Renal cortex interstitium (tissue), 11 donors: ENCODE measurements around the gene SORL1. TPM values are rescaled to one million over a fixed set of nuclear protein-coding genes. Genes with fewer than 3 reads are reported as not detected.
A peak's percentile ranks its signal among the peaks of the same experiment; 100 is the strongest.
"Not testable (repeated sequence)": the region's sequence is repeated elsewhere in the genome, so short reads cannot be mapped to it uniquely, and the experiment has no call there.

Source experiments
- DNase-seq, 11 donors: peaks; one replicate each; pipeline ENCODE4 v3.0.0-alpha.2; 2013; ENCODE audit warnings: low read depth in 9 of 11, low spot score in 4 of 11; ENCODE audit errors: extremely low read depth in 1 of 11
- polyA plus RNA-seq, 3 donors: library from polyadenylated mRNA; unstranded; fragments of 120-200 nt; gene quantifications; one replicate each; pipeline ENCODE4 v1.2.1, GENCODE V29; 2013; ENCODE audit not compliant: insufficient read length in 3 of 3

Gene SORL1
- polyA plus RNA-seq, 3 donors = 32.2 to 40.0 (median 34.1) TPM

GRCh38 chr11:121486054-121486453 is 33.9 kb downstream of the SORL1 start:
- DNase-seq = no peak

- no peak for DNase-seq
Measured at GRCh38 chr11:121487191-121487590, 35.1 kb downstream of the SORL1 start.

DNA sequence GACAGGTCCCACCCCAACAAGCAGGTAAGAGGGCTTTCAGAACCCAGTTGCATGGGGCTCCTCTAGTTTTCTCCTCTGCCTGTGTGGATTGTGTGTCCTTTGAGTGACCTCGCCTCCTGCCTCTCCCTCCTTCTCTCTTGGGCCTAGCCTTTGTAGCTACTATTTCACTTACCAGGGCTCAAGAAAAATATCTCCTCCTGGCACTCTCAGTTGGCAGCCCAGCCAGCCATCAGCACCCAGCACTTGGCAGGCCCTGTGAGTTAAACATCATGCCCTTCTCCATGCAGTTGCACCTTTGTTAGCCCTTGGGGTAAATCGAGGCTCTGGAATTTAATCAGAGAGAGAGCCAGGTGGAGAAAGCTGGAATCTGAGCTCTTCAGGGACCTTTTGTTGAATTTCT is 36.1 kb downstream of the SORL1 start:
- no peak for DNase-seq

DNA sequence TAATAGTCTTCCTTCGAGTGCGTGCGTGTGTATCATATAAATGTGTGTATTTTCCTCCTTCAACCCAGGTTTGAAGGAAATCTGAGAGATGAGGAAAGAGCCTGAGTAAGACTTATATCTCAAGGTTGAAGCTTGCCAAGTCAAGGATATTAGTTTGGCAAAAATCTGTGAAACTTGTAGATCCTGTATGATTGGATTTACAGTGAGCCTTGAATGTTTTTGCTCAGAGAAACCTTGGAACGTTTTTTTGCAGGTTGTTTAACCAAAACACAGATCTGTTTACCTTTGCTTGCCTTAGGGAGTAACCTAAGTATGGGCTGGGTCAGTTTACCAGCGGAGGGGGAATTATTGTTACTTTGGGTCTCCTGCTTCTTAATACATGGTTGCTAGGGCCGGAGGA is 36.5 kb downstream of the SORL1 start:
- no peak for DNase-seq

GRCh38 chr11:121489823-121490222 is 37.7 kb downstream of the SORL1 start:
- no peak for DNase-seq

DNA sequence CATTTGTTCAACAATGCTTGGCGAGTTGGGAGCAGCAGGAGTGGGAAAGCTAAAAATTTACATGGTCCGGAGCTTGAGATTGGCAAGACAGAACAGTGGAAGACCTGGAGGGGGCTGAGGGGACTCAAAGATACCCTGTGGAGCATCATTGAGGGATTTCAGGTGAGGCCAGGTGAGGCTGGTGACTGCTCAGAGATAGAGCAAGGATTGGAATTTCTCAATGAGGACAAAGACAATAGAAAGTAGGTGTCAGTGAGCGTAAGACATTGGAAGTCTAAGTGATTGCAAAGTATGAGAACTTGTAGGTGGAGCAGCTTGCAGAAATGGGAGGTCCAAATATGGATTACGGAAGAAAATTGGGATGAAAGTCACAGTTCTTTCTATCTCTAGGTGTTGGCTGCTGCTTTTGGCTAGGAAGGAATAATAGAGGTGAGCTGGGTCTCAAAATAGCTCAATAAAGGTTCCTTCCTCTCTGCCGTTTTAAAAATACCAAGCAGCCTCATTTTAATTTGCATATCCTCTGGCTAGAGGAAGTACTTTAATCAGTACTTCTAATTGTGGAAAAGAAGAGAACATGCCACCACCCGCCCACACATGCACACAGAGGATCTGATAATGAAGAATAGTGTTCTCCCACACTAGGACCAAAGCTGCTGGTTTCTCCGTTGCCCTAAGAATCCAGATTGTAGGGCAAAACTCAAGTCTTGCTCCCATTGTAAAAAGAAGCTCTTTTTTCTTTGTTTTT is 42.4 kb downstream of the SORL1 start:
- DNase-seq = no peak

- no peak for DNase-seq
Measured at GRCh38 chr11:121497176-121497998, 45.3 kb downstream of the SORL1 start.

- DNase-seq = no peak
Measured at GRCh38 chr11:121499405-121499804, 47.3 kb downstream of the SORL1 start.

GRCh38 chr11:121500275-121500674 is 48.2 kb downstream of the SORL1 start:
- DNase-seq = no peak

DNA sequence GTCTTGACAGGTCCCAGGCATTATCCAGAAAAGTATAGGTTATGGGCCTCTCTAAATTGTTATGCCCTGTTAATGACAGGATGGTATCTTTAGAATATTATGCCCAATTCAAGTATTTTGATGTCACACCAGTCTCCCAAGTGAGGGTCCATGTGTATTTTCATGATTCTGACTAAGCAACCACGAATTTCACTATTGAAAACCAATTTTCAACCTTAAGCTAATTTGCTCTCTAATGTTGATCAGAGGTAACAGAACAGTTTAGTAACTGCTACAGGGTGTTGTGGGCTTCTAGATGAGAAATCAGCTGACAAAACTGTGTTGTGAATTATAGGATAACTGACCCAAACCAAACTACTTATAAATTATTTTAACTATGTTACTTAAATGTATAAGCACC is 48.6 kb downstream of the SORL1 start:
- DNase-seq = no peak

- no peak for DNase-seq
Measured at GRCh38 chr11:121503051-121503450, 50.9 kb downstream of the SORL1 start.

DNA sequence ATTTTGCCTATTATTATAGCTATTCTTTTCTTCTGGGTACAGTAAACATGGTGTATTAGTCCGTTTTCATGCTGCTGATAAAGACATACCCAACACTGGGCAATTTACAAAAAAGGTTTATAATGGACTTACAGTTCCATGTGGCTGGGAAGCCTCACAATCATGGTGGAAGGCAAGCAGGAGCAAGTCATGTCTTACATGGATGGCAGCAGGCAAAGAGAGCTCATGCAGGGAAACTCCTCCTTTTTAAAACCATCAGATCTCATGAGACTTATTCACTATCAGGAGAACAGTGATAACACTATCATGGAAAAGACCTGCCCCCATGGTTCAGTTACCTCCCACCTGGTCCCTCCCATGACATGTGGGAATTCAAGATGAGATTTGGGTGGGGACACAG is 54.1 kb downstream of the SORL1 start:
- not testable (repeated sequence) for DNase-seq

GRCh38 chr11:121508449-121508848 is 56.3 kb downstream of the SORL1 start:
- DNase-seq = no peak

GRCh38 chr11:121510438-121510837 is 58.3 kb downstream of the SORL1 start:
- DNase-seq = no peak

- DNase-seq = no peak
Measured at GRCh38 chr11:121512468-121513465, 60.7 kb downstream of the SORL1 start.

DNA sequence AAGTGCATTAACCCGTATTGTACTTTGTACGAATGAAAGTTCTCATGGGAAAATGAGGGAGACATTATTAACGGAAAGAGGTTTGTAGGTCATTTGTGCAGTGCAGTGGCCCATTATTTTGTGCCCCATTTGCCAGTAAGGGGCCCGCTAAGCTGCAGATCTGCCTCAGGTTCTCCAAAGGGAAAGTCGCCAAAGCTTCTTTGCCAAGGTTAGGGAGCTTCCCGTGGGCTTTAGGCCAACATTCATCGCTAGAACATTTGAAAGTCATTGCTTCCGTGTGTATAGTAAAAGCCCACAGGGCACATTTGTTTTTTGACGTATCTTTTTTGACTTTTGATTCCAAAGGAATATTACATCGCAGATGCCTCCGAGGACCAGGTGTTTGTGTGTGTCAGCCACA is 61.7 kb downstream of the SORL1 start:
- no peak for DNase-seq

DNA sequence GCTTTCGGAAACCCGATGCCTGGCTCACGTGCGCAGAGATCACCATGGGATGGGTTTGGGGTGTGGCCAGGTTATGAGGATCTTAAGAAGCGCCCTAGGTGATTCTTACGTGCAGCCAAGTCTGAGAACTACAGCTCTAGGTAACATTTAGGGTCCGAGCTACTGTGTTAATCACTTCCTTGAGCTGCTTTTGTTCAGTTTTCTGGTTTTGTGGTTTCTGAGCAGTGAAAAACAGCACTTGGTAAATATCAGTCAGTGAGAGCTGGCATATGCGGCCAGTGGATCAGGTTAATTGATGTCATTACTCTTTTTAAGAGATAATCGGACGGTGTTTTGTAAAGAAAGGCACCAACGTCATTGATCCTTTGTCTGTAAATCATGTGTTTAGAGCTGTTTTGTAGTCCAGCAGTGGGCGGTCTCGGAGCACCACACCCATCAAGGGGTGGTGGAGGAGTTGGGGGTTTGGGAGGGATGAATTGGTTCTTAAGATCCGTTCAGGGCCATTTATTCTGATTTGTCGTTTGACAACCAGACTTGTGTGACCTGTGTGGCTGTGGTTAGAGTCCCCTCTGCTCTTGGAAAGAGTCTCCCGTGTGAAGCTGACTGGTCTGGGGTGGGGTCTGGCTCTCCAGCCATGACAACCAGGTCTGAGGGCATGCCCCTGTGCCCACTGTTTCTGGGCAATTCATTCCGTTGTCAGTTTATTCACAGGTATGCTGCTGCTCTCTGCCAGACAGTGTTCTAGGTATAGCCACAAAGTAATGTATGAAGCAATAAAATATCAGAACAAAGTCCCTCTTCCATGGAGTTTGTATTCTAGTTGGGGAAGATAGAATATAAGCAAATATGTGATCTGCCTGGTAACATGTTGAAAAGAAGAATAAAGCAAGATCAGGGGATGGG is 62.6 kb downstream of the SORL1 start:
- DNase-seq = peak in 3 of 11 donors; percentile 5 to 16 (median 13)

- no peak for DNase-seq
Measured at GRCh38 chr11:121515335-121515671, 63.2 kb downstream of the SORL1 start.
